Upper lobe of left lung (tissue), 4 donors: ENCODE measurements around the gene PGPEP1.

ENCODE experiments used
- CTCF ChIP-seq, 6 experiments: fragments of 450-650 bp in 4 of 6; fragments of 200-600 bp in 2 of 6; sonication (generic) in 2 of 6; IDR thresholded peaks; one replicate each; pipeline ENCODE4 v1.5.1; 2016 to 2019; ENCODE audit warnings: antibody characterized with exemption in 6 of 6
- POLR2AphosphoS5 ChIP-seq, 2 donors: sonication (generic); formaldehyde crosslinking; IDR thresholded peaks; one replicate each; pipeline ENCODE4 v1.5.1; 2017; ENCODE audit warnings: antibody characterized with exemption in 2 of 2

DNA sequence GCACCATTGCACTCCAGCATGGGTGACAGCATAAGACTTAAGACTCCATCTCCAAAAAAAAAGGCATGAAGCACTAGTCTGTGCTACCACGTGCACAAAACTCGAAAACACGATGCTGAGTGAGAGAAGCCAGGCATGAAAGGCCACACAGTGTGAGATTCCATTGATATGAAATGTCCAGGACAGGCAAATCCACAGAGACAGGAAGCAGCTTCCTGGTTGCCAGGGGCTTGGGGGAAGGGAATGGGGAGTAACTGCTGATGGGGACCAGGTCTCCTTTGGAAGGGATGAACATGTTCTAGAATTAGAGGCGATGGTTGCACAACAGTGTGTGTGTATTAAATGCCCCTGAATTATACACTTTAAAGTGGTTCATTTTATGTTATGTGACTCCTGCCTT, 43.1 kb upstream of the PGPEP1 start:
- TF ChIP-seq CTCF (IDR thresholded peaks at IDR 0.05) = no peak
- TF ChIP-seq POLR2AphosphoS5 (IDR thresholded peaks at IDR 0.05) = no peak
